Right lobe of liver (tissue), 6 donors: ENCODE data around the gene AFAP1L1. TPM values are rescaled to one million over a fixed set of nuclear protein-coding genes. Genes with fewer than 3 reads are reported as not detected.

Experiments
- ATAC-seq, 4 donors: fragments of 200-7000 bp; cut with Tn5 transposase; one replicate each; pipeline ENCODE4 v1.9.1; 2020; ENCODE audit warnings: mild to moderate bottlenecking in 4 of 4, moderate library complexity in 4 of 4
- DNase-seq, 3 donors: peaks; one replicate each; pipeline ENCODE4 v3.0.0-alpha.2; 2020
- H3K27ac ChIP-seq, 3 donors: fragments of 200-600 bp; one replicate each; pipeline ENCODE4 v1.8.0; 2022
- H3K27me3 ChIP-seq, 2 donors: fragments of 200-600 bp; one replicate each; pipeline ENCODE4 v1.8.0; 2022
- H3K36me3 ChIP-seq, 4 donors: fragments of 200-600 bp; sonication (generic) in 1 of 4; one replicate each; pipeline versions ENCODE4 v1.5.1 to v1.8.0; 2017 to 2022; ENCODE audit warnings: control low read depth in 1 of 4
- H3K4me1 ChIP-seq, 4 donors: fragments of 200-600 bp; sonication (generic) in 1 of 4; one replicate each; pipeline versions ENCODE4 v1.5.1 to v1.8.0; 2017 to 2022; ENCODE audit warnings: control low read depth in 1 of 4
- H3K4me3 ChIP-seq, 3 donors: fragments of 200-600 bp; one replicate each; pipeline ENCODE4 v1.8.0; 2022
- H3K9me3 ChIP-seq, 4 donors: fragments of 200-600 bp; sonication (generic) in 1 of 4; one replicate each; pipeline versions ENCODE4 v1.5.1 to v1.8.0; 2017 to 2022; ENCODE audit warnings: control low read depth in 1 of 4
- CTCF ChIP-seq, 4 donors: fragments of 200-600 bp in 3 of 4; fragments of 450-650 bp in 1 of 4; IDR thresholded peaks; one replicate each; pipeline versions ENCODE4 v1.5.1 to v1.8.0; 2016 to 2022; ENCODE audit warnings: antibody characterized with exemption in 4 of 4, mild to moderate bottlenecking in 2 of 4
- POLR2A ChIP-seq: fragments of 450-650 bp; IDR thresholded peaks from one replicate; pipeline ENCODE4 v1.6.1; 2017; ENCODE audit warnings: antibody characterized with exemption, mild to moderate bottlenecking
- WGBS: methylation state at CpG from one replicate; pipeline ENCODE4 v1.1.6; 2018; ENCODE audit warnings: low coverage, low lambda C conversion rate; ENCODE audit not compliant: insufficient coverage; ENCODE audit errors: missing lambda C conversion rate; 5-methylcytosine and 5-hydroxymethylcytosine counted together
- intact Hi-C, 2 donors: fragments of 100-400 bp; cut with DNase I; formaldehyde crosslinking; loops; one replicate each; pipeline versions ENCODE4 v1.11.2 to v1.14.1; 2022
- total RNA-seq, 6 experiments: library from RNA; depleted of rRNA in 2 of 6; stranded (reverse); fragments of >200 nt in 2 of 6; fragmentation: NEBNext Ultra II Directional in 3 of 6; extraction: Animal tissue kit (Norgen Biotek cat#: 25700) in 3 of 6; gene quantifications; one replicate each; pipeline versions ENCODE4 v1.1.0 to v1.2.4, GENCODE V29; 2016 to 2023
- donor health status: DM: no; HTN: yes; CAD: no.
- donor health status: DM: no; HTN: no; CAD: no.
- donor health status: DM: no; HTN: no; CAD: no.
- donor health status: DM: no; HTN: yes; CAD: no.
- donor health status: DM: no; HTN: yes; CAD: no.

Gene AFAP1L1
- total RNA-seq, 6 experiments from 2014 or later: 3.1 to 6.6 (median 5.2) TPM

GRCh38 chr5:149273950-149274349 is 2.3 kb downstream of the AFAP1L1 start:
- no peak for TF ChIP-seq CTCF (IDR thresholded peaks at IDR 0.05)
- TF ChIP-seq POLR2A: no peak
- no peak overlapping the region for H3K4me3 ChIP-seq
- ATAC-seq: no peak
- intact Hi-C loops: no loop called here
- H3K36me3 ChIP-seq: no peaks in the 10 kb centered on the region
- H3K4me1 ChIP-seq: peaks cover 0 to 6% (median 0%) of the 10 kb centered on the region in 4 donors
- no peaks in the 10 kb centered on the region for H3K9me3 ChIP-seq
- H3K27ac ChIP-seq: no peak overlapping the region
- no peaks in the 10 kb centered on the region for H3K27me3 ChIP-seq
- WGBS: 64% methylated on average over 2 of the region's 3 CpGs
- DNase-seq: no peak

GRCh38 chr5:149274939-149275338 is 3.3 kb downstream of the AFAP1L1 start:
- no peak for TF ChIP-seq CTCF (IDR thresholded peaks at IDR 0.05)
- TF ChIP-seq POLR2A: no peak
- intact Hi-C loops: no loop called here
- no peaks in the 10 kb centered on the region for H3K27me3 ChIP-seq
- 100% methylated on average over 1 of the region's 1 CpG for WGBS
- no peak for ATAC-seq
- no peak overlapping the region for H3K27ac ChIP-seq
- no peaks in the 10 kb centered on the region for H3K9me3 ChIP-seq
- no peak overlapping the region for H3K4me3 ChIP-seq
- no peak for DNase-seq
- no peaks in the 10 kb centered on the region for H3K36me3 ChIP-seq
- H3K4me1 ChIP-seq: peaks cover 0 to 6% (median 0%) of the 10 kb centered on the region in 4 donors

- peak in 1 of 4 donors; percentile 35 for ATAC-seq
- intact Hi-C loops: no loop called here
Measured at GRCh38 chr5:149277801-149278200, 6.1 kb downstream of the AFAP1L1 start.

GRCh38 chr5:149278451-149279210 is 7.0 kb downstream of the AFAP1L1 start:
- DNase-seq (no peak), ATAC-seq (peak; percentile 18 to 63 (median 39))
- Histone ChIP-seq H3K36me3 (no peaks in the 10 kb centered on the region), H3K27me3 (no peaks in the 10 kb centered on the region), H3K27ac (no peak overlapping the region), H3K9me3 (no peaks in the 10 kb centered on the region), H3K4me1 (no peaks in the 10 kb centered on the region), H3K4me3 (no peak overlapping the region)
- TF ChIP-seq POLR2A (no peak), CTCF (IDR thresholded peaks at IDR 0.05) (no peak)
- 45% methylated on average over 5 of the region's 5 CpGs for WGBS
- intact Hi-C loops: no loop called here

More at GRCh38 chr5:149277801-149278200, 6.1 kb downstream of the AFAP1L1 start:
- H3K27ac ChIP-seq: no peak overlapping the region
- H3K9me3 ChIP-seq: no peaks in the 10 kb centered on the region
- TF ChIP-seq POLR2A (no peak), CTCF (IDR thresholded peaks at IDR 0.05) (no peak)
- DNase-seq: no peak
- no peak overlapping the region for H3K4me3 ChIP-seq
- 52% methylated on average over 4 of the region's 4 CpGs for WGBS
- H3K4me1 ChIP-seq: no peaks in the 10 kb centered on the region
- no peaks in the 10 kb centered on the region for H3K27me3 ChIP-seq
- no peaks in the 10 kb centered on the region for H3K36me3 ChIP-seq
